Astrocyte of the spinal cord (primary cell): Measurements from ENCODE around the gene ENPP6.

Experiments
- DNase-seq: peaks from one replicate; pipeline ENCODE4 v3.0.0; 2011; ENCODE audit warnings: low read depth, low spot score
- H3K4me3 ChIP-seq: 2 replicates; pipeline ENCODE4 v1.5.1; 2011; ENCODE audit warnings: low read depth, mild to moderate bottlenecking, low read length, moderate library complexity
- CTCF ChIP-seq: IDR thresholded peaks from 2 replicates; pipeline ENCODE4 v1.5.1; 2012; ENCODE audit warnings: low read depth, mild to moderate bottlenecking, low read length, inconsistent platforms
- in situ Hi-C: cut with HindIII; loops from 2 replicates; pipeline ENCODE4 v1.10.0; 2017; ENCODE audit warnings: low sequenced_read_pairs

ENPP6 gene

GRCh38 chr4:184067931-184068554, 149.6 kb downstream of the ENPP6 start:
- no peak for TF ChIP-seq CTCF

GRCh38 chr4:184066584-184067300, 150.9 kb downstream of the ENPP6 start:
- no peak for TF ChIP-seq CTCF
- no peak for DNase-seq
- in situ Hi-C loops, result no loop called here
- H3K4me3 ChIP-seq, result no peak overlapping the region

More at GRCh38 chr4:184067931-184068554, 149.6 kb downstream of the ENPP6 start:
- in situ Hi-C loops, result no loop called here
- DNase-seq, result no peak
- no peak overlapping the region for H3K4me3 ChIP-seq

GRCh38 chr4:184064877-184065276, 152.8 kb downstream of the ENPP6 start:
- H3K4me3 ChIP-seq, result no peak overlapping the region
- no peak for TF ChIP-seq CTCF
- no peak for DNase-seq
- in situ Hi-C loops, result no loop called here

GRCh38 chr4:184062769-184063168, 154.9 kb downstream of the ENPP6 start:
- no peak overlapping the region for H3K4me3 ChIP-seq
- DNase-seq, result no peak
- no peak for TF ChIP-seq CTCF
- in situ Hi-C loops, result no loop called here

- no peak for DNase-seq
- no peak for TF ChIP-seq CTCF
- no peak overlapping the region for H3K4me3 ChIP-seq
- in situ Hi-C loops, result no loop called here
Measured at GRCh38 chr4:184061582-184061981, 156.1 kb downstream of the ENPP6 start.

GRCh38 chr4:184059099-184059498, 158.6 kb downstream of the ENPP6 start:
- no peak for TF ChIP-seq CTCF
- in situ Hi-C loops, result no loop called here
- DNase-seq, result no peak
- H3K4me3 ChIP-seq, result no peak overlapping the region
